GM12865 (cell line): Measurements from ENCODE around the gene SCTR.

Source experiments
- DNase-seq: peaks from one replicate; pipeline ENCODE4 v3.0.0; 2010; ENCODE audit warnings: low read depth
- H3K4me3 ChIP-seq: 2 replicates; pipeline ENCODE4 v1.5.1; 2011; ENCODE audit warnings: mild to moderate bottlenecking, low read depth, low read length, control low read depth
- TF ChIP-seq, protein P1 (sequence below): IDR thresholded peaks from 2 replicates; pipeline ENCODE4 v1.5.1; 2011; ENCODE audit warnings: low read length, control low read depth, low read depth, inconsistent platforms; ENCODE audit not compliant: insufficient read depth; ENCODE audit errors: missing control alignments

SCTR gene

GRCh38 chr2:119523952-119524694 lies at the start of gene SCTR:
Gene SCTR (minus strand): TSS chr2:119524483. CDS start chr2:119524226, 257 bp downstream.
- no peak for DNase-seq
- TF ChIP-seq, protein P1, sequence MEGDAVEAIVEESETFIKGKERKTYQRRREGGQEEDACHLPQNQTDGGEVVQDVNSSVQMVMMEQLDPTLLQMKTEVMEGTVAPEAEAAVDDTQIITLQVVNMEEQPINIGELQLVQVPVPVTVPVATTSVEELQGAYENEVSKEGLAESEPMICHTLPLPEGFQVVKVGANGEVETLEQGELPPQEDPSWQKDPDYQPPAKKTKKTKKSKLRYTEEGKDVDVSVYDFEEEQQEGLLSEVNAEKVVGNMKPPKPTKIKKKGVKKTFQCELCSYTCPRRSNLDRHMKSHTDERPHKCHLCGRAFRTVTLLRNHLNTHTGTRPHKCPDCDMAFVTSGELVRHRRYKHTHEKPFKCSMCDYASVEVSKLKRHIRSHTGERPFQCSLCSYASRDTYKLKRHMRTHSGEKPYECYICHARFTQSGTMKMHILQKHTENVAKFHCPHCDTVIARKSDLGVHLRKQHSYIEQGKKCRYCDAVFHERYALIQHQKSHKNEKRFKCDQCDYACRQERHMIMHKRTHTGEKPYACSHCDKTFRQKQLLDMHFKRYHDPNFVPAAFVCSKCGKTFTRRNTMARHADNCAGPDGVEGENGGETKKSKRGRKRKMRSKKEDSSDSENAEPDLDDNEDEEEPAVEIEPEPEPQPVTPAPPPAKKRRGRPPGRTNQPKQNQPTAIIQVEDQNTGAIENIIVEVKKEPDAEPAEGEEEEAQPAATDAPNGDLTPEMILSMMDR, result no peak
- H3K4me3 ChIP-seq, result no peak within 1 kb of the TSS

GRCh38 chr2:119567292-119567691 lies 43.0 kb upstream of the SCTR start:
- DNase-seq, result no peak
- TF ChIP-seq, protein P1, result no peak

DNA sequence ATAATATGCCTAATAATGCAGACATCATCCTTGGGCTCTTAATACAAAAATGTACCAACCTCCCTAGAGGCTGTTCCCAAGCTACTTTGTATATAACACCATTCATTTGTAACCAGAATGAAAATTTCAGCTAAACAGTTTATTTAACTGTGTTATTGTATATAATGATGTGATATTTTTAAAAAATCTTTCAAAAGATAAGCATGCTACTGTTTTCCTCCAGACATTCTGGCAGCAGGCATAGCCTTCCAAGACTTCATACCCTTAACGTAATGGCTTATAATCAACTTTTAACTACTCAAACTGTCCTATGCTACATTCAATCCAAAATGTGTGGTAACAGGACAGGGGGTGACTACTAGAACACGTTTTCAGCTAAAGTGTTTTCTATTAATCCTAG lies 41.2 kb upstream of the SCTR start:
- H3K4me3 ChIP-seq, result no peak overlapping the region
- DNase-seq, result no peak
- TF ChIP-seq, protein P1, result no peak

More at GRCh38 chr2:119567292-119567691, 43.0 kb upstream of the SCTR start:
- H3K4me3 ChIP-seq, result no peak overlapping the region

- TF ChIP-seq, protein P1, result no peak
- no peak for DNase-seq
- no peak overlapping the region for H3K4me3 ChIP-seq
Observed at GRCh38 chr2:119553687-119554344, 29.5 kb upstream of the SCTR start.

- H3K4me3 ChIP-seq, result no peak overlapping the region
- TF ChIP-seq, protein P1, result no peak
- no peak for DNase-seq
Observed at GRCh38 chr2:119552902-119553301, 28.6 kb upstream of the SCTR start.

DNA sequence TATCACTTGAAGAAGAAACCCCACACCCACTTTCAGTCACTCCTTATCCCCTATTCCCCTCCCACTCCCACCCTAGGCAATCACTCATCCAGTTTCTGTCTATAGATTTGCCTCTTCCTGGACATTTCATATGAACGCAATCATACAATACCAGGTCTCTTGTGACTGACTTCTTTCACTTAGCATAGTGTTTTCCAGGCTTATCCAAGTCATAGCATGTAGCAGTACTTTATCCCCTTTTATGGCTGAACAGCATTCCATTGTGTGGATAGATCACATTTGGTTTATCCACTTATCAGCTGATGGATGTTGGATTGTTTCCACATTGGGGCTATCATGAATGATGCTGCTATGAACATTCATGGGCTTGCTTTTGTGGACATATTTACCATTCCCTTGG lies 26.6 kb upstream of the SCTR start:
- no peak for DNase-seq
- TF ChIP-seq, protein P1, result no peak

More for the DNA sequence above, 26.6 kb upstream of the SCTR start:
- H3K4me3 ChIP-seq, result no peak overlapping the region
